SU-DHL-6 (cell line): ENCODE results near the gene CWF19L1.

Source experiments
- CTCF ChIP-seq: fragments of 200-600 bp; sonication (generic); IDR thresholded peaks from one replicate; pipeline ENCODE4 v1.5.1; 2017; ENCODE audit warnings: antibody characterized with exemption, mild to moderate bottlenecking, low read length, moderate library complexity; ENCODE audit not compliant: insufficient read depth, poor library complexity, severe bottlenecking
- EZH2phosphoT487 ChIP-seq: fragments of 200-600 bp; sonication (generic), shearing (Covaris generic); conservative IDR thresholded peaks from 2 replicates; pipeline ENCODE4 v1.6.1; 2018; ENCODE audit warnings: mild to moderate bottlenecking, antibody characterized with exemption, low read length, moderate library complexity, mixed read lengths

GRCh38 chr10:100306861-100307260, 39.4 kb upstream of the CWF19L1 start:
- no peak for TF ChIP-seq CTCF
- no peak for TF ChIP-seq EZH2phosphoT487
